ENCODE results near the gene CUEDC2. TPM values are rescaled to one million over a fixed set of nuclear protein-coding genes. Genes with fewer than 3 reads are reported as not detected.

CUEDC2 gene
- total and polyA plus RNA-seq, 2 experiments from 2014 or later, result 45.4 to 79.9 TPM

GRCh38 chr10:102400076-102400475 is 32.3 kb downstream of the CUEDC2 start:
- no peaks in the 10 kb centered on the region for H4K20me1 ChIP-seq (ENCODE audit: insufficient read depth, poor library complexity, severe bottlenecking)
- no peaks in the 10 kb centered on the region for H3K27me3 ChIP-seq
- peaks cover 11% of the 10 kb centered on the region for H3K79me2 ChIP-seq
- H3K4me2 ChIP-seq, result peak overlapping the region; percentile 97
- TF ChIP-seq EZH2 (IDR thresholded peaks at IDR 0.05; ENCODE audit: borderline replicate concordance), result no peak
- TF ChIP-seq EZH2phosphoT487 (IDR thresholded peaks at IDR 0.05; ENCODE audit: low read depth, severe bottlenecking, unreplicated experiment), result no peak
- TF ChIP-seq CTCF (IDR thresholded peaks at IDR 0.05; ENCODE audit: poor library complexity), result no peak
- H3K9me2 ChIP-seq (replicated peaks; ENCODE audit: insufficient read depth), result no peaks in the 10 kb centered on the region
- no peak for DNase-seq (ENCODE audit: low spot score)
- WGBS (ENCODE audit: low lambda C conversion rate, missing lambda C conversion rate), result 98% methylated on average over 17 of the region's 17 CpGs
- H3K36me3 ChIP-seq (replicated peaks; ENCODE audit: insufficient read depth, low read depth), result no peaks in the 10 kb centered on the region
- H3K9me3 ChIP-seq (ENCODE audit: low read depth), result no peaks in the 10 kb centered on the region
- peaks cover 16% of the 10 kb centered on the region for H3K4me1 ChIP-seq (ENCODE audit: insufficient read depth)
- no peak overlapping the region for H2AFZ ChIP-seq
- peak overlapping the region; percentile 57 for H3K27ac ChIP-seq
- H3K4me3 ChIP-seq, result no peak overlapping the region

GRCh38 chr10:102399217-102400021 is 33.0 kb downstream of the CUEDC2 start:
- Histone ChIP-seq H3K9me2 (replicated peaks; ENCODE audit: insufficient read depth) (no peaks in the 10 kb centered on the region), H3K4me1 (ENCODE audit: insufficient read depth) (peaks cover 16% of the 10 kb centered on the region), H2AFZ (peak overlapping the region; percentile 35), H4K20me1 (ENCODE audit: insufficient read depth, poor library complexity, severe bottlenecking) (no peaks in the 10 kb centered on the region), H3K79me2 (peaks cover 11% of the 10 kb centered on the region), H3K27me3 (no peaks in the 10 kb centered on the region), H3K4me3 (peak overlapping the region; percentile 84), H3K9me3 (ENCODE audit: low read depth) (no peaks in the 10 kb centered on the region), H3K27ac (peak overlapping the region; percentile 92), H3K4me2 (peak overlapping the region; percentile 97), H3K36me3 (replicated peaks; ENCODE audit: insufficient read depth, low read depth) (no peaks in the 10 kb centered on the region)
- peak; percentile 94 for DNase-seq (ENCODE audit: low spot score)
- WGBS (ENCODE audit: low lambda C conversion rate, missing lambda C conversion rate), result 7% methylated on average over 55 of the region's 72 CpGs
- peak; percentile 98 for TF ChIP-seq CTCF (IDR thresholded peaks at IDR 0.05; ENCODE audit: poor library complexity)
- TF ChIP-seq EZH2phosphoT487 (IDR thresholded peaks at IDR 0.05; ENCODE audit: low read depth, severe bottlenecking, unreplicated experiment), result no peak

- Histone ChIP-seq H3K36me3 (replicated peaks; ENCODE audit: insufficient read depth, low read depth) (no peaks in the 10 kb centered on the region), H3K4me3 (no peak overlapping the region)
- 97% methylated on average over 19 of the region's 21 CpGs for WGBS (ENCODE audit: low lambda C conversion rate, missing lambda C conversion rate)
These were observed 34.0 kb downstream of the CUEDC2 start for GRCh38 chr10:102398172-102399020.

More at GRCh38 chr10:102398172-102399020, 34.0 kb downstream of the CUEDC2 start:
- Histone ChIP-seq H3K9me2 (replicated peaks; ENCODE audit: insufficient read depth) (no peaks in the 10 kb centered on the region), H3K27ac (peak overlapping the region; percentile 92), H3K27me3 (no peaks in the 10 kb centered on the region), H2AFZ (no peak overlapping the region), H3K4me2 (peak overlapping the region; percentile 97), H4K20me1 (ENCODE audit: insufficient read depth, poor library complexity, severe bottlenecking) (no peaks in the 10 kb centered on the region), H3K4me1 (ENCODE audit: insufficient read depth) (peaks cover 20% of the 10 kb centered on the region), H3K79me2 (peaks cover 11% of the 10 kb centered on the region), H3K9me3 (ENCODE audit: low read depth) (no peaks in the 10 kb centered on the region)
- no peak for TF ChIP-seq EZH2phosphoT487 (IDR thresholded peaks at IDR 0.05; ENCODE audit: low read depth, severe bottlenecking, unreplicated experiment)
- TF ChIP-seq CTCF (IDR thresholded peaks at IDR 0.05; ENCODE audit: poor library complexity), result no peak
- TF ChIP-seq EZH2 (IDR thresholded peaks at IDR 0.05; ENCODE audit: borderline replicate concordance), result no peak
- DNase-seq (ENCODE audit: low spot score), result no peak

Measured in hepatocyte (in vitro differentiated cells).